ENCODE measurements around the gene LCTL.

DNA sequence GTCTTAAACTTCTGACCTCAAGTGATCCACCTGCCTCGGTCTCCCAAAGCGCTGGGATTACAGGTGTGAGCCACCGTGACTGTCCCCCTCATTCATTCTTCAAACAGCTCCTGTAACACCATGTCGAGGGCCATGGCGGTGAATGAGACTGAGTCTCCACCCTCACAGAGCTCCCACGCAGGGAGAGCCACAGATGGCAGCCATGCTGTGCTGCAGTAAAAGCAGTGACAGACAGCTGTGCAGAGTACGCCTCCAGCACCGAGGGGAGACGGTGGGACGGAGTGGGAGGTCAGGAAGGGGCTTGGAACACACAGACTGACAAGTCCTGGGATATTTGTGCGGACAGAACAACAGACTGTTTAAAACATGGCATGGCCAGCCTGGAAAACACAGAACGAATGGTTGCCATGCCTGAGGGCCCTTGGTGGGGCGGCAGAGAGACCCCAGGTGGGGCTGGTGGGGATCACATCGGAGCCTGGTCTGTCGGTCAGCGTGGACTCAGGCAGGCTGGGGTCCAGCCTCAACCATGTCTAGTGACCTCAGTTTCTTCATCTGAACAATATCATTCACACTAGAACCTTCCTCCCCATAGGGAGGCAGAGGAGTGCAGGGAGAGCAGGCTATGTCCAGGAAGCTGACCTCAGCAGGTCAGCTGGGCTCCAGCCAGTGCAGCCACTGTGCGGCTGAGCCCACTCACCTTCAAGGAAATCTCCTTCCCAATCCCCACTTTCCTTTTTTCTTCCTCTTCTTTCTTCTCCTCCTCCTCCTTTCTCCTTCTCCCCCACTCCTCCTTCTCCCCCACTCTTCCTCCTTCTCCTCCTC is 20.6 kb upstream of the LCTL start:
- TF ChIP-seq, protein P1, sequence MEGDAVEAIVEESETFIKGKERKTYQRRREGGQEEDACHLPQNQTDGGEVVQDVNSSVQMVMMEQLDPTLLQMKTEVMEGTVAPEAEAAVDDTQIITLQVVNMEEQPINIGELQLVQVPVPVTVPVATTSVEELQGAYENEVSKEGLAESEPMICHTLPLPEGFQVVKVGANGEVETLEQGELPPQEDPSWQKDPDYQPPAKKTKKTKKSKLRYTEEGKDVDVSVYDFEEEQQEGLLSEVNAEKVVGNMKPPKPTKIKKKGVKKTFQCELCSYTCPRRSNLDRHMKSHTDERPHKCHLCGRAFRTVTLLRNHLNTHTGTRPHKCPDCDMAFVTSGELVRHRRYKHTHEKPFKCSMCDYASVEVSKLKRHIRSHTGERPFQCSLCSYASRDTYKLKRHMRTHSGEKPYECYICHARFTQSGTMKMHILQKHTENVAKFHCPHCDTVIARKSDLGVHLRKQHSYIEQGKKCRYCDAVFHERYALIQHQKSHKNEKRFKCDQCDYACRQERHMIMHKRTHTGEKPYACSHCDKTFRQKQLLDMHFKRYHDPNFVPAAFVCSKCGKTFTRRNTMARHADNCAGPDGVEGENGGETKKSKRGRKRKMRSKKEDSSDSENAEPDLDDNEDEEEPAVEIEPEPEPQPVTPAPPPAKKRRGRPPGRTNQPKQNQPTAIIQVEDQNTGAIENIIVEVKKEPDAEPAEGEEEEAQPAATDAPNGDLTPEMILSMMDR (IDR thresholded peaks at IDR 0.05; ENCODE audit: low read depth, low read length, poor library complexity, severe bottlenecking) = no peak
- TF ChIP-seq EZH2phosphoT487 (IDR thresholded peaks at IDR 0.05; ENCODE audit: borderline replicate concordance, low read length) = no peak

All from DOHH2 (cell line).